GM13976 (cell line): Measurements from ENCODE around the gene ACACA.

Source experiments
- DNase-seq: peaks from one replicate; pipeline ENCODE4 v3.0.0; 2012; ENCODE audit warnings: low spot score
- CTCF ChIP-seq: IDR thresholded peaks from 2 replicates; pipeline ENCODE4 v1.5.1; 2012; ENCODE audit warnings: borderline replicate concordance, mild to moderate bottlenecking; ENCODE audit not compliant: insufficient read depth; ENCODE audit errors: extremely low read depth, missing control alignments, control extremely low read depth
- in situ Hi-C: fragments of 300-500 bp; cut with MboI; formaldehyde crosslinking; loops from one replicate; pipeline ENCODE4 v1.12.0; 2022; ENCODE audit warnings: low sequenced_read_pairs, mixed read lengths, inconsistent platforms; ENCODE audit not compliant: unreplicated experiment

ACACA gene

GRCh38 chr17:37101306-37101705, 305.3 kb downstream of the ACACA start:
- in situ Hi-C loops, result no loop called here
- no peak for DNase-seq
- no peak for TF ChIP-seq CTCF

GRCh38 chr17:37100231-37100630, 306.4 kb downstream of the ACACA start:
- no peak for TF ChIP-seq CTCF
- in situ Hi-C loops, result no loop called here
- DNase-seq, result no peak

GRCh38 chr17:37098910-37099664, 307.5 kb downstream of the ACACA start:
- TF ChIP-seq CTCF, result no peak
- in situ Hi-C loops, result no loop called here
- DNase-seq, result no peak

GRCh38 chr17:37098152-37098551, 308.5 kb downstream of the ACACA start:
- DNase-seq, result no peak
- in situ Hi-C loops, result no loop called here
- TF ChIP-seq CTCF, result no peak

- in situ Hi-C loops, result no loop called here
- no peak for DNase-seq
- no peak for TF ChIP-seq CTCF
These were observed 309.5 kb downstream of the ACACA start for GRCh38 chr17:37097154-37097553.

GRCh38 chr17:37096071-37096470, 310.6 kb downstream of the ACACA start:
- no peak for TF ChIP-seq CTCF
- in situ Hi-C loops, result no loop called here
- no peak for DNase-seq
